IMR-90 (cell line): ENCODE results near the gene KLHL29. TPM values are rescaled to one million over a fixed set of nuclear protein-coding genes. Genes with fewer than 3 reads are reported as not detected.

Experiments
- ATAC-seq: fragments of 200-7000 bp; cut with Tn5 transposase; 2 replicates; pipeline ENCODE4 v1.9.1; 2020; ENCODE audit warnings: low read depth, mild to moderate bottlenecking, moderate library complexity
- BruUV-seq: library from RNA; stranded (reverse); fragments of 400-500 nt; replicated peaks from 2 replicates; lab custom pipeline; 2021; lab: Mats Ljungman, UMichigan
- CTCF ChIA-PET: fragments of 300-600 bp; formaldehyde crosslinking; extraction: SDS; loops from one replicate; lab custom pipeline; 2021; ENCODE audit warnings: antibody characterized with exemption; lab: Yijun Ruan, JAX
- POLR2A ChIA-PET: fragments of 300-600 bp; sonication (Branson Sonifier 250); formaldehyde crosslinking; loops from one replicate; lab custom pipeline; 2022; ENCODE audit warnings: antibody characterized with exemption; ENCODE audit not compliant: unreplicated experiment; lab: Charles Lee
- DNase-seq: peaks from one replicate; pipeline ENCODE4 v3.0.0; 2013
- H2AFZ ChIP-seq: replicated peaks from 2 replicates; pipeline ENCODE3; 2013; ENCODE audit warnings: low read length, mild to moderate bottlenecking; ENCODE audit not compliant: poor library complexity
- H2AK5ac ChIP-seq: 2 replicates; pipeline ENCODE4 v1.6.1; 2013; ENCODE audit warnings: low read depth, low read length, inconsistent platforms
- H2AK9ac ChIP-seq: replicated peaks from 2 replicates; pipeline ENCODE3; 2013; ENCODE audit warnings: mild to moderate bottlenecking, low read depth, low read length, moderate library complexity; ENCODE audit not compliant: poor library complexity
- H2BK120ac ChIP-seq: 2 replicates; pipeline ENCODE4 v1.6.1; 2013; ENCODE audit warnings: low read depth, low read length, inconsistent platforms
- H2BK15ac ChIP-seq: 3 replicates; pipeline ENCODE4 v1.6.1; 2013; ENCODE audit warnings: low read depth, low read length, inconsistent platforms
- H2BK20ac ChIP-seq: 2 replicates; pipeline ENCODE4 v1.6.1; 2013; ENCODE audit warnings: low read depth, mild to moderate bottlenecking, inconsistent platforms, low read length, moderate library complexity
- H2BK5ac ChIP-seq: 2 replicates; pipeline ENCODE4 v1.6.1; 2013; ENCODE audit warnings: mild to moderate bottlenecking, low read depth, low read length, inconsistent platforms; ENCODE audit not compliant: poor library complexity, severe bottlenecking
- H3K14ac ChIP-seq: replicated peaks from 2 replicates; pipeline ENCODE4 v1.6.1; 2013; ENCODE audit warnings: low read depth, low read length, inconsistent platforms
- H3K18ac ChIP-seq: 2 replicates; pipeline ENCODE4 v1.6.1; 2013; ENCODE audit warnings: low read depth, low read length, control low read depth
- H3K23ac ChIP-seq: 2 replicates; pipeline ENCODE4 v1.6.1; 2013; ENCODE audit warnings: low read depth, low read length, inconsistent platforms
- H3K27ac ChIP-seq: 2 replicates; pipeline ENCODE4 v1.5.1; 2013; ENCODE audit warnings: mild to moderate bottlenecking, control low read depth, low read length; ENCODE audit not compliant: insufficient read depth
- H3K27me3 ChIP-seq: 2 replicates; pipeline ENCODE4 v1.6.1; 2013; ENCODE audit warnings: low read length; ENCODE audit not compliant: control insufficient read depth, insufficient read depth
- H3K36me3 ChIP-seq: 2 replicates; pipeline ENCODE4 v1.6.1; 2013; ENCODE audit warnings: low read length, mixed read lengths; ENCODE audit not compliant: control insufficient read depth, insufficient read depth
- H3K4ac ChIP-seq: 2 replicates; pipeline ENCODE4 v1.6.1; 2013; ENCODE audit warnings: low read depth, low read length, inconsistent platforms
- H3K4me1 ChIP-seq: 2 replicates; pipeline ENCODE4 v1.6.1; 2013; ENCODE audit warnings: low read length, mixed read lengths; ENCODE audit not compliant: control insufficient read depth, insufficient read depth
- H3K4me2 ChIP-seq: 2 replicates; pipeline ENCODE4 v1.6.1; 2013; ENCODE audit warnings: low read depth, mild to moderate bottlenecking, control low read depth, low read length, moderate library complexity
- H3K4me3 ChIP-seq: 2 replicates; pipeline ENCODE4 v1.5.1; 2013; ENCODE audit warnings: low read depth, mild to moderate bottlenecking, control low read depth, low read length, moderate library complexity; ENCODE audit not compliant: insufficient read depth
- H3K56ac ChIP-seq: 2 replicates; pipeline ENCODE4 v1.6.1; 2013; ENCODE audit warnings: low read length, inconsistent platforms; ENCODE audit not compliant: insufficient read depth; ENCODE audit errors: extremely low read depth
- H3K79me1 ChIP-seq, 2 experiments: 2 replicates each; pipeline ENCODE4 v1.6.1; 2013; ENCODE audit warnings: low read length in 2 of 2, inconsistent platforms in 1 of 2, low read depth in 1 of 2
- H3K9ac ChIP-seq: 2 replicates; pipeline ENCODE4 v1.6.1; 2013; ENCODE audit warnings: low read depth, low read length, control low read depth
- H3K9me1 ChIP-seq: 2 replicates; pipeline ENCODE4 v1.6.1; 2013; ENCODE audit warnings: low read length, inconsistent platforms; ENCODE audit not compliant: insufficient read depth
- H3K9me3 ChIP-seq: 2 replicates; pipeline ENCODE4 v1.6.1; 2013; ENCODE audit warnings: low read length; ENCODE audit not compliant: control insufficient read depth, insufficient read depth
- H4K20me1 ChIP-seq: 2 replicates; pipeline ENCODE4 v1.6.1; 2013; ENCODE audit warnings: low read length, inconsistent platforms; ENCODE audit not compliant: insufficient read depth
- H4K5ac ChIP-seq: 2 replicates; pipeline ENCODE4 v1.6.1; 2013; ENCODE audit warnings: mild to moderate bottlenecking, low read depth, low read length, control low read depth
- H4K8ac ChIP-seq, 2 experiments: 2 replicates each; pipeline ENCODE4 v1.6.1; 2013; ENCODE audit warnings: low read depth in 2 of 2, low read length in 2 of 2, control low read depth in 1 of 2, inconsistent platforms in 1 of 2
- H4K91ac ChIP-seq: 2 replicates; pipeline ENCODE4 v1.6.1; 2013; ENCODE audit warnings: low read depth, low read length, inconsistent platforms; ENCODE audit not compliant: insufficient read depth
- BHLHE40 ChIP-seq: fragments of 150-350 bp; IDR thresholded peaks from 2 replicates; pipeline ENCODE4 v1.6.1; 2016; ENCODE audit warnings: mild to moderate bottlenecking, low read depth, low read length
- CEBPB ChIP-seq: IDR thresholded peaks from 2 replicates; pipeline ENCODE4 v1.6.1; 2012; ENCODE audit warnings: low read depth, low read length, improper control_type of control experiment
- CHD1 ChIP-seq: IDR thresholded peaks from 2 replicates; pipeline ENCODE4 v1.6.1; 2012; ENCODE audit warnings: low read depth, low read length, improper control_type of control experiment
- FOS ChIP-seq: fragments of 150-350 bp; IDR thresholded peaks from 2 replicates; pipeline ENCODE4 v1.6.1; 2016; ENCODE audit warnings: low read depth, low read length
- MAFK ChIP-seq: IDR thresholded peaks from 2 replicates; pipeline ENCODE4 v1.6.1; 2012; ENCODE audit warnings: low read depth, low read length, improper control_type of control experiment
- MAZ ChIP-seq: IDR thresholded peaks from 2 replicates; pipeline ENCODE4 v1.6.1; 2012; ENCODE audit warnings: low read depth, mild to moderate bottlenecking, low read length, improper control_type of control experiment, moderate library complexity, borderline replicate concordance
- MXI1 ChIP-seq: IDR thresholded peaks from 2 replicates; pipeline ENCODE4 v1.6.1; 2012; ENCODE audit warnings: low read depth, mild to moderate bottlenecking, low read length, moderate library complexity, borderline replicate concordance
- NFE2L2 ChIP-seq: fragments of 150-350 bp; IDR thresholded peaks from 2 replicates; pipeline ENCODE4 v1.6.1; 2016; ENCODE audit warnings: low read depth, mild to moderate bottlenecking, low read length
- POLR2A ChIP-seq: IDR thresholded peaks from 2 replicates; pipeline ENCODE4 v1.6.1; 2012; ENCODE audit warnings: mild to moderate bottlenecking, low read depth, low read length
- RAD21 ChIP-seq: IDR thresholded peaks from 2 replicates; pipeline ENCODE4 v1.6.1; 2012; ENCODE audit warnings: low read length, improper control_type of control experiment
- RCOR1 ChIP-seq: IDR thresholded peaks from 2 replicates; pipeline ENCODE4 v1.6.1; 2012; ENCODE audit warnings: mild to moderate bottlenecking, low read length, improper control_type of control experiment; ENCODE audit not compliant: insufficient replicate concordance
- RFX5 ChIP-seq: IDR thresholded peaks from 2 replicates; pipeline ENCODE4 v1.8.0; 2012; ENCODE audit warnings: low read depth, mild to moderate bottlenecking, low read length, moderate library complexity
- SMC3 ChIP-seq: fragments of 150-350 bp; IDR thresholded peaks from 2 replicates; pipeline ENCODE4 v1.6.1; 2016; ENCODE audit warnings: low read depth, mild to moderate bottlenecking, antibody characterized with exemption, low read length, moderate library complexity
- WGBS, 2 experiments: methylation state at CpG; one replicate each; pipeline versions ENCODE4 v1.1.5 to v1.1.7; 2013; ENCODE audit warnings: missing lambda C conversion rate in 2 of 2; ENCODE audit not compliant: insufficient read length in 1 of 2; ENCODE audit errors: extremely low coverage in 2 of 2; 5-methylcytosine and 5-hydroxymethylcytosine counted together
- dilution Hi-C: fragments of 300-500 bp; cut with HindIII; formaldehyde crosslinking; loops from one replicate; pipeline ENCODE4 v1.14.3; 2018; ENCODE audit warnings: low sequenced_read_pairs; ENCODE audit not compliant: unreplicated experiment
- in situ Hi-C: fragments of 300-500 bp; cut with MboI; formaldehyde crosslinking; loops from 3 replicates; pipeline ENCODE4 v1.14.3; 2019; ENCODE audit warnings: low sequenced_read_pairs, inconsistent platforms, mixed read lengths
- intact Hi-C: fragments of 100-400 bp; cut with micrococcal nuclease; formaldehyde crosslinking; loops from 2 replicates; pipeline ENCODE4 v1.10.0; 2022
- polyA plus RNA-seq, 3 experiments: library from polyadenylated mRNA; depleted of rRNA; stranded (reverse); fragments of >200 nt; gene quantifications; 2 replicates each; pipeline ENCODE4 v1.2.3, GENCODE V29; 2012; ENCODE audit warnings: low replicate concordance in 1 of 3
- total RNA-seq: library from RNA; depleted of rRNA; stranded (reverse); fragments of >200 nt; gene quantifications from 2 replicates; pipeline ENCODE4 v1.2.3, GENCODE V29; 2012
- TF ChIP-seq, protein P1 (sequence below): fragments of 150-350 bp; IDR thresholded peaks from 2 replicates; pipeline ENCODE4 v1.6.1; 2016; ENCODE audit warnings: low read depth, mild to moderate bottlenecking, low read length, moderate library complexity, borderline replicate concordance
- TF ChIP-seq, protein P2 (sequence below): conservative IDR thresholded peaks from 2 replicates; pipeline ENCODE4 v1.5.1; 2012; ENCODE audit warnings: mild to moderate bottlenecking, low read depth, low read length, improper control_type of control experiment

KLHL29 gene
- total and polyA plus RNA-seq, 2 of the 4 experiments (the other 2 are of a cell fraction) = 2.0 to 8.0 TPM

DNA sequence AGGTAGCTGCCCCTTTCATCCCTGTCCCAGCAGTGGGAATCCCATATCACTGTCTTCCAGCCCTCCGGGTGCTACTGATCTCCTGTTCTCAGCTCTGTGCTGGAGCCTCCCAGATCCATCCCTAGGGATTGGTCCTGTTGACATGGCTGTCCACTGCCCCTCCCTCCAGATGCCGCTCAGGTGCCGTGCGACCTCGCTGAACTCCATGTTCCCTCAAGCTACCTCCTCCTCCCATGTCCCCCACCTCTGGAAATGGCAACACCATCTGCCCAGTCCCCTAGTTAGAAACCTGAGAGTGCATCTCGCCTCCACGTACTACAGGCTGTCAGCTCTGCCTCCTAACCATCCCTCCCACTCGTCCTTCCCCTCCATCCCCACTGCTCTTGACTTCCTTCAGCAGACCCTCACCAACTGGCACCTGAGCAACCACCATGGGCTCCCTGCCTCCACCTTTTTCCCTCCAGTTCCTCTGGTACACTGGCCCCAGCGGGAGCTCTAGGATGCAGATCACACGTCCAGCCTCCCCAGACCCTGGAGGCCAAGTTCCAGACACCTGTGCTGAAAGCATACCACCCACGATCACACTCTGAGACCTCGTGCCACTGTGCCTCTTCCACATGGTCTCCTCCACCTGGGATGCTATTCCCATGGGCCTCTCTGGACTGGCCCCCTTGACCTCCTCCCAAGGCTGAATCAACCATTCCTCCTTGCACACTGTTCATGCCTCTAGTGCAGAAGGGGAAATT lies 106.8 kb downstream of the KLHL29 start:
- 97% methylated on average over 9 of the region's 12 CpGs; no CpG with 5 or more reads in 1 of the 2 experiments for WGBS, 2 experiments
- Histone ChIP-seq H3K56ac (no peak overlapping the region), H2BK20ac (no peak overlapping the region), H3K27ac (no peak overlapping the region), H2AK5ac (no peak overlapping the region), H3K9me3 (no peaks in the 10 kb centered on the region), H4K8ac (no peak overlapping the region), H3K4me3 (no peak overlapping the region), H3K27me3 (no peaks in the 10 kb centered on the region), H2BK5ac (no peak overlapping the region), H3K23ac (no peak overlapping the region), H2BK15ac (no peak overlapping the region), H3K4me1 (peaks cover 3% of the 10 kb centered on the region; the same call in 1 of the 2 replicates), H3K36me3 (peaks cover 3% of the 10 kb centered on the region; the same call in 1 of the 2 replicates), H3K18ac (no peak overlapping the region), H3K14ac (no peak overlapping the region), H4K20me1 (peaks cover 24% of the 10 kb centered on the region), H2AFZ (no peak overlapping the region), H2BK120ac (no peak overlapping the region), H3K9me1 (no peaks in the 10 kb centered on the region), H3K4ac (no peak overlapping the region), H4K5ac (no peak overlapping the region), H3K79me1 (peaks cover under 1 to 4% of the 10 kb centered on the region in 2 experiments; a peak in 1 of 4 replicates), H3K4me2 (no peak overlapping the region), H3K9ac (no peak overlapping the region), H4K91ac (no peak overlapping the region), H2AK9ac (no peak overlapping the region)
- no peak for DNase-seq
- no TSS peak for BruUV-seq
- ATAC-seq = no peak
- ChIA-PET CTCF (no interaction called here), POLR2A (no interaction called here)
- intact Hi-C loops (no loop called here), dilution Hi-C loops (no loop called here), in situ Hi-C loops (no loop called here)
- TF ChIP-seq, protein P1, sequence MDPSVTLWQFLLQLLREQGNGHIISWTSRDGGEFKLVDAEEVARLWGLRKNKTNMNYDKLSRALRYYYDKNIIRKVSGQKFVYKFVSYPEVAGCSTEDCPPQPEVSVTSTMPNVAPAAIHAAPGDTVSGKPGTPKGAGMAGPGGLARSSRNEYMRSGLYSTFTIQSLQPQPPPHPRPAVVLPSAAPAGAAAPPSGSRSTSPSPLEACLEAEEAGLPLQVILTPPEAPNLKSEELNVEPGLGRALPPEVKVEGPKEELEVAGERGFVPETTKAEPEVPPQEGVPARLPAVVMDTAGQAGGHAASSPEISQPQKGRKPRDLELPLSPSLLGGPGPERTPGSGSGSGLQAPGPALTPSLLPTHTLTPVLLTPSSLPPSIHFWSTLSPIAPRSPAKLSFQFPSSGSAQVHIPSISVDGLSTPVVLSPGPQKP = no peak
- TF ChIP-seq, protein P2, sequence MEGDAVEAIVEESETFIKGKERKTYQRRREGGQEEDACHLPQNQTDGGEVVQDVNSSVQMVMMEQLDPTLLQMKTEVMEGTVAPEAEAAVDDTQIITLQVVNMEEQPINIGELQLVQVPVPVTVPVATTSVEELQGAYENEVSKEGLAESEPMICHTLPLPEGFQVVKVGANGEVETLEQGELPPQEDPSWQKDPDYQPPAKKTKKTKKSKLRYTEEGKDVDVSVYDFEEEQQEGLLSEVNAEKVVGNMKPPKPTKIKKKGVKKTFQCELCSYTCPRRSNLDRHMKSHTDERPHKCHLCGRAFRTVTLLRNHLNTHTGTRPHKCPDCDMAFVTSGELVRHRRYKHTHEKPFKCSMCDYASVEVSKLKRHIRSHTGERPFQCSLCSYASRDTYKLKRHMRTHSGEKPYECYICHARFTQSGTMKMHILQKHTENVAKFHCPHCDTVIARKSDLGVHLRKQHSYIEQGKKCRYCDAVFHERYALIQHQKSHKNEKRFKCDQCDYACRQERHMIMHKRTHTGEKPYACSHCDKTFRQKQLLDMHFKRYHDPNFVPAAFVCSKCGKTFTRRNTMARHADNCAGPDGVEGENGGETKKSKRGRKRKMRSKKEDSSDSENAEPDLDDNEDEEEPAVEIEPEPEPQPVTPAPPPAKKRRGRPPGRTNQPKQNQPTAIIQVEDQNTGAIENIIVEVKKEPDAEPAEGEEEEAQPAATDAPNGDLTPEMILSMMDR = no peak
- TF ChIP-seq MXI1 = no peak
- no peak for TF ChIP-seq FOS
- no peak for TF ChIP-seq CEBPB
- no peak for TF ChIP-seq SMC3
- TF ChIP-seq MAZ = no peak
- TF ChIP-seq BHLHE40 = no peak
- TF ChIP-seq CHD1 = no peak
- no peak for TF ChIP-seq MAFK
- TF ChIP-seq RAD21 = no peak
- no peak for TF ChIP-seq RFX5
- no peak for TF ChIP-seq NFE2L2
- no peak for TF ChIP-seq POLR2A
- no peak for TF ChIP-seq RCOR1
